Neural cell (in vitro differentiated cells): ENCODE data around the gene DSG3. TPM values are rescaled to one million over a fixed set of nuclear protein-coding genes. Genes with fewer than 3 reads are reported as not detected.

ENCODE experiments used
- H2AFZ ChIP-seq: fragments of 200-600, 300-800 bp; sonication (generic), shearing (Covaris generic); 2 replicates; pipeline ENCODE4 v1.6.0; 2014; ENCODE audit warnings: low read depth, mild to moderate bottlenecking, antibody characterized with exemption, low read length, moderate library complexity
- H3F3A ChIP-seq: fragments of 200-600 bp; shearing (Covaris generic); 2 replicates; pipeline ENCODE4 v1.6.1; 2016; ENCODE audit warnings: mild to moderate bottlenecking, moderate library complexity, mixed read lengths, antibody characterized with exemption, low read length; ENCODE audit not compliant: insufficient read depth, poor library complexity, severe bottlenecking
- H3K27ac ChIP-seq: fragments of 200-600, 300-800 bp; sonication (generic), shearing (Covaris generic); 2 replicates; pipeline ENCODE4 v1.5.1; 2014; ENCODE audit warnings: mild to moderate bottlenecking, low read length, moderate library complexity
- H3K27me3 ChIP-seq: fragments of 300-800, 200-600 bp; sonication (generic), shearing (Covaris generic); 2 replicates; pipeline ENCODE4 v1.6.0; 2014; ENCODE audit warnings: mild to moderate bottlenecking, low read depth, low read length, moderate library complexity; ENCODE audit not compliant: insufficient read depth
- H3K36me3 ChIP-seq: fragments of 300-800, 200-600 bp; sonication (generic), shearing (Covaris generic); 2 replicates; pipeline ENCODE4 v1.5.1; 2014; ENCODE audit warnings: mild to moderate bottlenecking, antibody characterized with exemption, low read length, moderate library complexity; ENCODE audit not compliant: insufficient read depth
- H3K4me2 ChIP-seq: fragments of 300-800, 200-600 bp; sonication (generic), shearing (Covaris generic); 2 replicates; pipeline ENCODE4 v1.6.0; 2014; ENCODE audit warnings: mild to moderate bottlenecking, low read length
- H3K4me3 ChIP-seq: fragments of 300-800, 200-600 bp; sonication (generic), shearing (Covaris generic); 2 replicates; pipeline ENCODE4 v1.5.1; 2014; ENCODE audit warnings: mild to moderate bottlenecking, low read length, moderate library complexity
- H3K79me2 ChIP-seq: fragments of 200-600 bp; shearing (Covaris generic); replicated peaks from 2 replicates; pipeline ENCODE4 v1.6.0; 2014; ENCODE audit warnings: mild to moderate bottlenecking, low read length, moderate library complexity; ENCODE audit not compliant: insufficient read depth
- H3K9ac ChIP-seq: fragments of 300-800, 200-600 bp; sonication (generic), shearing (Covaris generic); 2 replicates; pipeline ENCODE4 v1.6.1; 2016; ENCODE audit warnings: mild to moderate bottlenecking, low read length, mixed read lengths
- H3K9me2 ChIP-seq: fragments of 200-600 bp; shearing (Covaris generic); 2 replicates; pipeline ENCODE4 v1.6.1; 2016; ENCODE audit warnings: mild to moderate bottlenecking, low read length, mixed read lengths; ENCODE audit not compliant: insufficient read depth
- H3K9me3 ChIP-seq: fragments of 200-600, 300-800 bp; sonication (generic), shearing (Covaris generic); 2 replicates; pipeline ENCODE4 v1.6.1; 2016; ENCODE audit warnings: mild to moderate bottlenecking, mixed run types, low read length, moderate library complexity, mixed read lengths
- H4K20me1 ChIP-seq: fragments of 200-600 bp; shearing (Covaris generic); 2 replicates; pipeline ENCODE4 v1.6.1; 2016; ENCODE audit warnings: mild to moderate bottlenecking, mixed run types; ENCODE audit not compliant: insufficient read depth
- CTCF ChIP-seq: fragments of 450-650 bp; IDR thresholded peaks from 2 replicates; pipeline ENCODE4 v1.5.1; 2014; ENCODE audit warnings: antibody characterized with exemption, mild to moderate bottlenecking, moderate library complexity; ENCODE audit not compliant: poor library complexity, severe bottlenecking
- EP300 ChIP-seq: fragments of 450-650 bp; conservative IDR thresholded peaks from 2 replicates; pipeline ENCODE4 v1.6.1; 2014; ENCODE audit warnings: antibody characterized with exemption, mild to moderate bottlenecking, moderate library complexity; ENCODE audit not compliant: poor library complexity, severe bottlenecking
- EZH2 ChIP-seq: fragments of 200-600, 300-800 bp; shearing (Covaris generic), sonication (generic); IDR thresholded peaks from 2 replicates; pipeline ENCODE4 v1.6.1; 2014; ENCODE audit warnings: antibody characterized with exemption, low read length, borderline replicate concordance, mild to moderate bottlenecking; ENCODE audit not compliant: insufficient read depth, poor library complexity, severe bottlenecking
- MXI1 ChIP-seq: fragments of 450-650 bp; conservative IDR thresholded peaks from 2 replicates; pipeline ENCODE4 v1.6.1; 2014; ENCODE audit warnings: antibody characterized with exemption, mild to moderate bottlenecking; ENCODE audit not compliant: poor library complexity, severe bottlenecking
- POLR2AphosphoS5 ChIP-seq: IDR thresholded peaks from 2 replicates; pipeline ENCODE4 v1.6.1; 2012
- RAD21 ChIP-seq: fragments of 450-650 bp; conservative IDR thresholded peaks from 2 replicates; pipeline ENCODE4 v1.6.1; 2014; ENCODE audit warnings: antibody characterized with exemption, mild to moderate bottlenecking, moderate library complexity
- SMC3 ChIP-seq: fragments of 450-650 bp; conservative IDR thresholded peaks from 2 replicates; pipeline ENCODE4 v1.6.1; 2014; ENCODE audit warnings: antibody characterized with exemption, mild to moderate bottlenecking, moderate library complexity; ENCODE audit not compliant: poor library complexity
- TAF1 ChIP-seq: IDR thresholded peaks from 2 replicates; pipeline ENCODE4 v1.6.1; 2012; ENCODE audit warnings: low read depth
- polyA plus RNA-seq: library from polyadenylated mRNA; depleted of rRNA; stranded (reverse); fragments of >200 nt; gene quantifications from 2 replicates; pipeline ENCODE4 v1.2.3, GENCODE V29; 2014
- TF ChIP-seq, protein P1 (sequence below): IDR thresholded peaks from 2 replicates; pipeline ENCODE4 v1.6.1; 2012; ENCODE audit warnings: borderline replicate concordance

The DSG3 gene
- polyA plus RNA-seq, 1 donor from 2014 or later = not detected

DNA sequence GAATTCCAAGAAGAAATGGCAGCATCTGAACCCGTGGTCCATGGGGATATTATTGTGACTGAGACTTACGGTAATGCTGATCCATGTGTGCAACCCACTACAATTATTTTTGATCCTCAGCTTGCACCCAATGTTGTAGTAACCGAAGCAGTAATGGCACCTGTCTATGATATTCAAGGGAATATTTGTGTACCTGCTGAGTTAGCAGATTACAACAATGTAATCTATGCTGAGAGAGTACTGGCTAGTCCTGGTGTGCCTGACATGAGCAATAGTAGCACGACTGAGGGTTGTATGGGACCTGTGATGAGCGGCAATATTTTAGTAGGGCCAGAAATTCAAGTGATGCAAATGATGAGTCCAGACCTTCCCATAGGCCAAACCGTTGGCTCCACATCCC is 34.4 kb upstream of the DSG3 start:
- Histone ChIP-seq H3K79me2 (no peaks in the 10 kb centered on the region), H4K20me1 (no peaks in the 10 kb centered on the region), H3K36me3 (no peaks in the 10 kb centered on the region), H2AFZ (no peak overlapping the region), H3F3A (no peaks in the 10 kb centered on the region), H3K9me3 (no peaks in the 10 kb centered on the region), H3K4me3 (no peak overlapping the region), H3K27me3 (no peaks in the 10 kb centered on the region), H3K9ac (no peak overlapping the region), H3K27ac (no peak overlapping the region), H3K4me2 (no peak overlapping the region), H3K9me2 (no peaks in the 10 kb centered on the region)
- TF ChIP-seq EZH2 (no peak), SMC3 (no peak), RAD21 (no peak), MXI1 (no peak), EP300 (no peak), TAF1 (no peak), CTCF (no peak), POLR2AphosphoS5 (no peak)
- TF ChIP-seq, protein P1, sequence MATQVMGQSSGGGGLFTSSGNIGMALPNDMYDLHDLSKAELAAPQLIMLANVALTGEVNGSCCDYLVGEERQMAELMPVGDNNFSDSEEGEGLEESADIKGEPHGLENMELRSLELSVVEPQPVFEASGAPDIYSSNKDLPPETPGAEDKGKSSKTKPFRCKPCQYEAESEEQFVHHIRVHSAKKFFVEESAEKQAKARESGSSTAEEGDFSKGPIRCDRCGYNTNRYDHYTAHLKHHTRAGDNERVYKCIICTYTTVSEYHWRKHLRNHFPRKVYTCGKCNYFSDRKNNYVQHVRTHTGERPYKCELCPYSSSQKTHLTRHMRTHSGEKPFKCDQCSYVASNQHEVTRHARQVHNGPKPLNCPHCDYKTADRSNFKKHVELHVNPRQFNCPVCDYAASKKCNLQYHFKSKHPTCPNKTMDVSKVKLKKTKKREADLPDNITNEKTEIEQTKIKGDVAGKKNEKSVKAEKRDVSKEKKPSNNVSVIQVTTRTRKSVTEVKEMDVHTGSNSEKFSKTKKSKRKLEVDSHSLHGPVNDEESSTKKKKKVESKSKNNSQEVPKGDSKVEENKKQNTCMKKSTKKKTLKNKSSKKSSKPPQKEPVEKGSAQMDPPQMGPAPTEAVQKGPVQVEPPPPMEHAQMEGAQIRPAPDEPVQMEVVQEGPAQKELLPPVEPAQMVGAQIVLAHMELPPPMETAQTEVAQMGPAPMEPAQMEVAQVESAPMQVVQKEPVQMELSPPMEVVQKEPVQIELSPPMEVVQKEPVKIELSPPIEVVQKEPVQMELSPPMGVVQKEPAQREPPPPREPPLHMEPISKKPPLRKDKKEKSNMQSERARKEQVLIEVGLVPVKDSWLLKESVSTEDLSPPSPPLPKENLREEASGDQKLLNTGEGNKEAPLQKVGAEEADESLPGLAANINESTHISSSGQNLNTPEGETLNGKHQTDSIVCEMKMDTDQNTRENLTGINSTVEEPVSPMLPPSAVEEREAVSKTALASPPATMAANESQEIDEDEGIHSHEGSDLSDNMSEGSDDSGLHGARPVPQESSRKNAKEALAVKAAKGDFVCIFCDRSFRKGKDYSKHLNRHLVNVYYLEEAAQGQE = no peak

DNA sequence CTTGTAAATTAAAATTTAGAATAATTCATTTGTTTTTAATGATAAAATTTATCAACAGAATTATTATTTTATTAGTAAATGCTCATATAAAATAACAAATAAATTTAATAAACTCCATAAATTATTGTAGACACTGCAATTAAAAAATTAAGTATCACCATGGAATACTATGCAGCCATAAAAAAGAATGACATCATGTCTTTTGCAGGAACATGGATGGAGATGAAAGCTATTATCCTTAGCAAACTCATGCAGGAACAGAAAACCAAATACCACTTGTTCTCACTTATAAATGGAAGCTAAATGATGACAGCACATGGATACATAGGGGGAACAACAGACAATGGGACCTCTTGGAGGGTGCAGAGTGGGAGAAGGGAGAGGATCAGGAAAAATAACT is 29.7 kb upstream of the DSG3 start:
- no peaks in the 10 kb centered on the region for H3K9me2 ChIP-seq
- no peaks in the 10 kb centered on the region for H4K20me1 ChIP-seq
- H2AFZ ChIP-seq = no peak overlapping the region
- no peak overlapping the region for H3K27ac ChIP-seq
- no peaks in the 10 kb centered on the region for H3K9me3 ChIP-seq
- no peak overlapping the region for H3K9ac ChIP-seq
- TF ChIP-seq, protein P1 = no peak
- no peak for TF ChIP-seq EP300
- no peak for TF ChIP-seq POLR2AphosphoS5
- TF ChIP-seq TAF1 = no peak
- TF ChIP-seq RAD21 = no peak
- no peak for TF ChIP-seq SMC3
- no peak for TF ChIP-seq CTCF
- TF ChIP-seq EZH2 = no peak
- no peak for TF ChIP-seq MXI1
- H3K36me3 ChIP-seq = no peaks in the 10 kb centered on the region
- H3F3A ChIP-seq = no peaks in the 10 kb centered on the region
- H3K79me2 ChIP-seq = no peaks in the 10 kb centered on the region
- no peak overlapping the region for H3K4me2 ChIP-seq
- no peak overlapping the region for H3K4me3 ChIP-seq
- no peaks in the 10 kb centered on the region for H3K27me3 ChIP-seq
